Measurements from ENCODE around the gene ADAMTS16.

The ADAMTS16 gene

GRCh38 chr5:5145651-5146529 lies 5.8 kb downstream of the ADAMTS16 start:
- no peak for FAIRE-seq

- FAIRE-seq, result no peak
Observed at GRCh38 chr5:5146530-5147160, 6.5 kb downstream of the ADAMTS16 start.

- no peak for FAIRE-seq
Observed at GRCh38 chr5:5149154-5149553, 9.0 kb downstream of the ADAMTS16 start.

- no peak for FAIRE-seq
Observed at GRCh38 chr5:5150667-5151066, 10.5 kb downstream of the ADAMTS16 start.

- no peak for FAIRE-seq
Observed at GRCh38 chr5:5154733-5155132, 14.6 kb downstream of the ADAMTS16 start.

- FAIRE-seq, result no peak
Observed at GRCh38 chr5:5155617-5156016, 15.5 kb downstream of the ADAMTS16 start.

- FAIRE-seq, result no peak
Observed at GRCh38 chr5:5156471-5157082, 16.4 kb downstream of the ADAMTS16 start.

GRCh38 chr5:5158472-5158895 lies 18.4 kb downstream of the ADAMTS16 start:
- FAIRE-seq, result no peak

GRCh38 chr5:5159282-5160103 lies 19.4 kb downstream of the ADAMTS16 start:
- FAIRE-seq, result no peak

- no peak for FAIRE-seq
Observed at GRCh38 chr5:5164163-5164562, 24.0 kb downstream of the ADAMTS16 start.

- no peak for FAIRE-seq
Observed at GRCh38 chr5:5165541-5166002, 25.4 kb downstream of the ADAMTS16 start.

GRCh38 chr5:5169466-5169865 lies 29.3 kb downstream of the ADAMTS16 start:
- no peak for FAIRE-seq

- FAIRE-seq, result no peak
Observed at GRCh38 chr5:5178136-5178535, 38.0 kb downstream of the ADAMTS16 start.

GRCh38 chr5:5178580-5178979 lies 38.5 kb downstream of the ADAMTS16 start:
- no peak for FAIRE-seq

GRCh38 chr5:5179079-5179478 lies 38.9 kb downstream of the ADAMTS16 start:
- no peak for FAIRE-seq

GRCh38 chr5:5179597-5179996 lies 39.5 kb downstream of the ADAMTS16 start:
- no peak for FAIRE-seq

- no peak for FAIRE-seq
Observed at GRCh38 chr5:5181650-5182324, 41.7 kb downstream of the ADAMTS16 start.

GRCh38 chr5:5182508-5183188 lies 42.5 kb downstream of the ADAMTS16 start:
- FAIRE-seq, result no peak

GRCh38 chr5:5183189-5183699 lies 43.1 kb downstream of the ADAMTS16 start:
- no peak for FAIRE-seq

GRCh38 chr5:5183933-5184332 lies 43.8 kb downstream of the ADAMTS16 start:
- no peak for FAIRE-seq

GRCh38 chr5:5188376-5189050 lies 48.4 kb downstream of the ADAMTS16 start:
- FAIRE-seq, result no peak
